GM12892 (cell line): ENCODE results near the gene PPAT.

Experiments used
- POLR2A ChIP-seq: IDR thresholded peaks from 2 replicates; pipeline ENCODE4 v1.6.1; 2011; ENCODE audit warnings: low read depth, low read length, control low read depth
- POLR2AphosphoS5 ChIP-seq: IDR thresholded peaks from 2 replicates; pipeline ENCODE4 v1.6.1; 2011; ENCODE audit warnings: low read depth, low read length, control low read depth

DNA sequence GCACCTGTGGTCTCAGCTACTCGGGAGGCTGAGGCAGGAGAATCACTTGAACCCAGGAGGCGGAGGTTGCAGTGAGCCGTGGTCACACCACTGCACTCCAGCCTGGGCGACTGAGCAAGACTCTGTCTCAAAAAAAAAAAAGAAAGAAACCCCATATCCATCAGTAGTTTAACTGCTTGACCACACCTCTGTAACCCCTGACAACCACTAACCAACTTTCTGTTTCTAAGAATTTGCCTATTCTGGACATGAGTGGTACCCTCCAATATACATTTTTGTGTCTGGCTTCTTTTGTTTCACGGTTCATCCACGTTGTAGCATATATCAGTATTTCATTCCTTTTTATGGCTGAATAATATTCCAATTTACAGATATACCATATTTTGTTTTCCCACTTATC is 9.1 kb downstream of the PPAT start:
- TF ChIP-seq POLR2A (no peak), POLR2AphosphoS5 (no peak)
